Measurements from ENCODE around the gene AP4E1.

Gene AP4E1

GRCh38 chr15:50908209-50909009, at the start of gene AP4E1 (continued):
- peak; percentile 34; the same call in 1 of the 2 replicates for TF ChIP-seq PRDM10 (tag by site-specific recombination; IDR thresholded peaks at IDR 0.05)
- no peak for TF ChIP-seq SALL2 (tag by site-specific recombination; IDR thresholded peaks at IDR 0.05; ENCODE audit: borderline replicate concordance)
- no peak for TF ChIP-seq FEZF1 (tag by site-specific recombination; IDR thresholded peaks at IDR 0.05)
- TF ChIP-seq ZNF544 (tag by site-specific recombination; IDR thresholded peaks at IDR 0.05): no peak
- TF ChIP-seq ZNF138 (tag by site-specific recombination; IDR thresholded peaks at IDR 0.05; ENCODE audit: borderline replicate concordance): no peak
- no peak for TF ChIP-seq ZNF548 (tag by site-specific recombination; IDR thresholded peaks at IDR 0.05)
- TF ChIP-seq REPIN1 (tag by site-specific recombination; IDR thresholded peaks at IDR 0.05; ENCODE audit: low read depth): no peak
- no peak for TF ChIP-seq ZNF175 (tag by site-specific recombination; IDR thresholded peaks at IDR 0.05)
- TF ChIP-seq GLIS1 (tag by site-specific recombination; IDR thresholded peaks at IDR 0.05): peak; percentile 12; the same call in 1 of the 2 replicates
- no peak for TF ChIP-seq PRDM4 (tag by site-specific recombination; IDR thresholded peaks at IDR 0.05)
- TF ChIP-seq SP7 (tag by site-specific recombination; IDR thresholded peaks at IDR 0.05): peak; percentile 64
- peak; percentile 91 for TF ChIP-seq ZNF660 (tag by site-specific recombination; IDR thresholded peaks at IDR 0.05)

- Histone ChIP-seq H3K9me3 (ENCODE audit: control insufficient read depth, insufficient read depth, low read depth, low read length) (no peaks in the 10 kb centered on the region), H3K4me1 (ENCODE audit: control insufficient read depth, insufficient read depth, low read length) (peaks cover 3% of the 10 kb centered on the region; the same call in 1 of the 2 replicates), H3K4me3 (ENCODE audit: low read depth, low read length) (no peak overlapping the region), H3K36me3 (ENCODE audit: control insufficient read depth in 2 of 2, insufficient read depth in 1 of 2, low read length in 2 of 2) (no peaks in the 10 kb centered on the region), H3K27ac (ENCODE audit: extremely low read depth, low read depth, low read length) (no peak overlapping the region)
- POLR2A ChIA-PET: no interaction called here
- CTCF ChIA-PET: interaction anchor here (0.5 to 0.6 kb wide), 2 partner anchors 83 to 1980 kb away, joined by 4 read pairs; no protein-coding TSS in a partner anchor
- no peak for TF ChIP-seq ZNF629 (tag by site-specific recombination; IDR thresholded peaks at IDR 0.05)
- TF ChIP-seq ZNF404 (tag by site-specific recombination; IDR thresholded peaks at IDR 0.05): no peak
- TF ChIP-seq ZNF391 (tag by site-specific recombination; IDR thresholded peaks at IDR 0.05; ENCODE audit: borderline replicate concordance, low read depth): no peak
- no peak for TF ChIP-seq FEZF1 (tag by site-specific recombination; IDR thresholded peaks at IDR 0.05)
- no peak for TF ChIP-seq MZF1 (tag by site-specific recombination; IDR thresholded peaks at IDR 0.05; ENCODE audit: borderline replicate concordance)
- no peak for TF ChIP-seq ZNF398 (tag by site-specific recombination; IDR thresholded peaks at IDR 0.05)
- TF ChIP-seq ZNF211 (tag by site-specific recombination; IDR thresholded peaks at IDR 0.05; ENCODE audit: low read depth): no peak
- TF ChIP-seq, protein P1, sequence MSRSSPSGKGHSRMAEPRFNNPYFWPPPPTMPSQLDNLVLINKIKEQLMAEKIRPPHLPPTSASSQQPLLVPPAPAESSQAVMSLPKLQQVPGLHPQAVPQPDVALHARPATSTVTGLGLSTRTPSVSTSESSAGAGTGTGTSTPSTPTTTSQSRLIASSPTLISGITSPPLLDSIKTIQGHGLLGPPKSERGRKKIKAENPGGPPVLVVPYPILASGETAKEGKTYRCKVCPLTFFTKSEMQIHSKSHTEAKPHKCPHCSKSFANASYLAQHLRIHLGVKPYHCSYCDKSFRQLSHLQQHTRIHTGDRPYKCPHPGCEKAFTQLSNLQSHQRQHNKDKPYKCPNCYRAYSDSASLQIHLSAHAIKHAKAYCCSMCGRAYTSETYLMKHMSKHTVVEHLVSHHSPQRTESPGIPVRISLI (tag by site-specific recombination; IDR thresholded peaks at IDR 0.05): no peak
- no peak for TF ChIP-seq ZNF555 (tag by site-specific recombination; conservative IDR thresholded peaks at IDR 0.05)
- TF ChIP-seq ZNF19 (tag by site-specific recombination; IDR thresholded peaks at IDR 0.05; ENCODE audit: low read depth): no peak
- TF ChIP-seq ZNF155 (tag by site-specific recombination; IDR thresholded peaks at IDR 0.05): no peak
- TF ChIP-seq ZNF596 (tag by site-specific recombination; IDR thresholded peaks at IDR 0.05): no peak
These were observed 47.7 kb upstream of the AP4E1 start for GRCh38 chr15:50860824-50861223.
